ENCODE results near the gene GCG. TPM values are rescaled to one million over a fixed set of nuclear protein-coding genes. Genes with fewer than 3 reads are reported as not detected.

Gene GCG
- total RNA-seq, 1 donor from 2014 or later = not detected

- Histone ChIP-seq H3K27ac (no peak overlapping the region), H3K27me3 (ENCODE audit: low read depth) (no peaks in the 10 kb centered on the region), H3K9me3 (no peaks in the 10 kb centered on the region), H3K4me3 (no peak overlapping the region), H3K36me3 (no peaks in the 10 kb centered on the region), H3K4me1 (no peaks in the 10 kb centered on the region)
- intact Hi-C loops (cut with DNase I) = no loop called here
- ATAC-seq (no peak), DNase-seq (no peak)
- TF ChIP-seq CTCF (IDR thresholded peaks at IDR 0.05) = no peak
Measured at GRCh38 chr2:162166174-162166573, 14.1 kb upstream of the GCG start.

- no peaks in the 10 kb centered on the region for H3K9me3 ChIP-seq
- H3K27ac ChIP-seq = no peak overlapping the region
- no peaks in the 10 kb centered on the region for H3K4me1 ChIP-seq
- no peak overlapping the region for H3K4me3 ChIP-seq
- intact Hi-C loops (cut with DNase I) = no loop called here
- no peaks in the 10 kb centered on the region for H3K27me3 ChIP-seq (ENCODE audit: low read depth)
- ATAC-seq (no peak), DNase-seq (no peak)
- H3K36me3 ChIP-seq = no peaks in the 10 kb centered on the region
- TF ChIP-seq CTCF (IDR thresholded peaks at IDR 0.05) = no peak
Measured at GRCh38 chr2:162164802-162165201, 12.8 kb upstream of the GCG start.

- Histone ChIP-seq H3K4me1 (no peaks in the 10 kb centered on the region), H3K4me3 (no peak overlapping the region), H3K27ac (no peak overlapping the region), H3K36me3 (no peaks in the 10 kb centered on the region), H3K9me3 (no peaks in the 10 kb centered on the region), H3K27me3 (ENCODE audit: low read depth) (peaks cover under 1% of the 10 kb centered on the region)
- DNase-seq (no peak), ATAC-seq (no peak)
- intact Hi-C loops (cut with DNase I) = loop anchor here (10.0 kb wide), 1 partner anchor 145 kb away; no protein-coding TSS in a partner anchor
- TF ChIP-seq CTCF (IDR thresholded peaks at IDR 0.05) = no peak
Measured at GRCh38 chr2:162159446-162159845, 7.4 kb upstream of the GCG start.

GRCh38 chr2:162156149-162156548, 4.1 kb upstream of the GCG start:
- no peak for TF ChIP-seq CTCF (IDR thresholded peaks at IDR 0.05)
- DNase-seq (no peak), ATAC-seq (no peak)
- intact Hi-C loops (cut with DNase I) = loop anchor here (10.0 kb wide), 1 partner anchor 149 kb away; no protein-coding TSS in a partner anchor
- Histone ChIP-seq H3K27ac (no peak overlapping the region), H3K4me3 (no peak overlapping the region), H3K4me1 (no peaks in the 10 kb centered on the region), H3K36me3 (no peaks in the 10 kb centered on the region), H3K9me3 (no peaks in the 10 kb centered on the region), H3K27me3 (ENCODE audit: low read depth) (peaks cover 6% of the 10 kb centered on the region)

GRCh38 chr2:162155093-162155492, 3.0 kb upstream of the GCG start:
- no peaks in the 10 kb centered on the region for H3K9me3 ChIP-seq
- ATAC-seq (no peak), DNase-seq (no peak)
- peaks cover 6% of the 10 kb centered on the region for H3K27me3 ChIP-seq (ENCODE audit: low read depth)
- no peak overlapping the region for H3K4me3 ChIP-seq
- H3K27ac ChIP-seq = no peak overlapping the region
- intact Hi-C loops (cut with DNase I) = loop anchor here (10.0 kb wide), 1 partner anchor 150 kb away; no protein-coding TSS in a partner anchor
- H3K4me1 ChIP-seq = no peaks in the 10 kb centered on the region
- no peaks in the 10 kb centered on the region for H3K36me3 ChIP-seq
- no peak for TF ChIP-seq CTCF (IDR thresholded peaks at IDR 0.05)
